HEK293 (cell line): ENCODE data around the gene RINL.
"Not testable (repeated sequence)": the region's sequence is repeated elsewhere in the genome, so short reads cannot be mapped to it uniquely, and the experiment has no call there.

Source experiments
- CTCF ChIA-PET: fragments of 350-600 bp; formaldehyde crosslinking; extraction: SDS; loops from one replicate; lab custom pipeline; 2021; ENCODE audit warnings: antibody characterized with exemption; lab: Yijun Ruan, JAX
- POLR2A ChIA-PET: fragments of 300-600 bp; formaldehyde crosslinking; extraction: SDS; loops from one replicate; lab custom pipeline; 2020; ENCODE audit warnings: antibody characterized with exemption, inconsistent platforms; lab: Yijun Ruan, JAX
- H3K27ac ChIP-seq: fragments of 200-500 bp; sonication (Bioruptor generic); 2 replicates; pipeline ENCODE4 v1.5.1; 2014; ENCODE audit warnings: low read depth, low read length, control low read depth, inconsistent platforms; ENCODE audit errors: extremely low read depth
- H3K36me3 ChIP-seq, 2 experiments: fragments of 200-500 bp in 1 of 2; sonication (Bioruptor generic) in 1 of 2; 1 replicate in 1 of 2; 2 replicates in 1 of 2; pipeline ENCODE4 v1.5.1; 2014 to 2017; ENCODE audit warnings: inconsistent platforms in 2 of 2, low read length in 2 of 2; ENCODE audit not compliant: control insufficient read depth in 2 of 2, insufficient read depth in 1 of 2
- H3K4me1 ChIP-seq: fragments of 200-500 bp; sonication (Bioruptor generic); 2 replicates; pipeline ENCODE4 v1.5.1; 2014; ENCODE audit warnings: mild to moderate bottlenecking, low read length, inconsistent platforms; ENCODE audit not compliant: control insufficient read depth, insufficient read depth
- H3K4me3 ChIP-seq: 2 replicates; pipeline ENCODE4 v1.5.1; 2011; ENCODE audit warnings: low read depth, mild to moderate bottlenecking, control low read depth, low read length, moderate library complexity
- H3K9me3 ChIP-seq: fragments of 200-500 bp; sonication (Bioruptor generic); 2 replicates; pipeline ENCODE4 v1.5.1; 2014; ENCODE audit warnings: low read depth, low read length, inconsistent platforms; ENCODE audit not compliant: control insufficient read depth, insufficient read depth
- MZF1 ChIP-seq: fragments of 450-650 bp; formaldehyde crosslinking; IDR thresholded peaks from 2 replicates; pipeline ENCODE4 v1.5.1; 2017; ENCODE audit warnings: missing biosample characterization, missing genetic modification characterization, borderline replicate concordance
- SCRT2 ChIP-seq: fragments of 450-650 bp; formaldehyde crosslinking; IDR thresholded peaks from 2 replicates; pipeline ENCODE4 v1.5.1; 2016; ENCODE audit warnings: missing biosample characterization, missing genetic modification characterization
- ZBTB8A ChIP-seq: fragments of 450-650 bp; formaldehyde crosslinking; IDR thresholded peaks from 2 replicates; pipeline ENCODE4 v1.5.1; 2016; ENCODE audit warnings: missing biosample characterization, missing genetic modification characterization
- ZFP37 ChIP-seq: fragments of 450-650 bp; formaldehyde crosslinking; IDR thresholded peaks from 2 replicates; pipeline ENCODE4 v1.5.1; 2016; ENCODE audit warnings: missing biosample characterization, missing genetic modification characterization
- ZNF174 ChIP-seq: fragments of 450-650 bp; formaldehyde crosslinking; IDR thresholded peaks from 2 replicates; pipeline ENCODE4 v1.5.0; 2017; ENCODE audit warnings: missing biosample characterization, mild to moderate bottlenecking, missing genetic modification characterization
- ZNF514 ChIP-seq: fragments of 450-650 bp; formaldehyde crosslinking; IDR thresholded peaks from 2 replicates; pipeline ENCODE4 v1.5.1; 2016; ENCODE audit warnings: missing biosample characterization, missing genetic modification characterization
- ZNF776 ChIP-seq: fragments of 450-650 bp; formaldehyde crosslinking; IDR thresholded peaks from 2 replicates; pipeline ENCODE4 v1.5.0; 2017; ENCODE audit warnings: missing biosample characterization, missing genetic modification characterization, borderline replicate concordance

The RINL gene

GRCh38 chr19:38861368-38861767 lies 16.7 kb downstream of the RINL start (continued):
- TF ChIP-seq SCRT2 (tag by site-specific recombination): no peak

DNA sequence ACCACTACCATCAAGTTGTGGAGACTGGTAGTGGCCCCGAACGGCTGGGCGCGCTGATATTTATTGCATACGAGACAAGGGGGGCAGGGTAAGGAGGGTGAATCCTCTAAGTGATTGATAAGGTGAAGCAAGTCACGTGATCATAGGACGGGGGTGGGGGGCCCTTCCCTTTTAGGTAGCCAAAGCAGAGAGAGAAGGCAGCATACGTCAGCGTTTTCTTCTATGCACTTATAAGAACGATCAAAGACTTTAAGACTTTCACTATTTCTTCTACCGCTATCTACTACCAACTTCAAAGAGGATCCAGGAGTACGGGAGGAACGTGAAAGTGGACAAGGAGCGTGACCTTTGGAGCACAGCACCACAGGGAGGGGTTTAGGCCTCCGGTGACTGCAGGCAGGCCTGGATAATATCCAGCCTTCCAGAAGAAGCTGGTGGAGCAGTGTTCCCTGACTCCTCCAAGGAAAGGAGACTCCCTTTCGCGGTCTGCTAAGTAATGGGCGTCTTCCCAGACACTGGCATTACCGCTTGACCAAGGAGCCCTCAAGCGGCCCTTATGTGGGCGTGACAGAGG lies 18.4 kb downstream of the RINL start:
- H3K9me3 ChIP-seq, H3K4me3 ChIP-seq, H3K36me3 ChIP-seq, H3K27ac ChIP-seq: not testable (repeated sequence)
- ChIA-PET POLR2A (interaction anchor here (1.5 kb wide), 1 partner anchor 11 kb away, joined by 5 read pairs; no protein-coding TSS in a partner anchor), CTCF (interaction anchor here (0.6 to 2.4 kb wide), 5 partner anchors 11 to 71 kb away, joined by 3 to 9 read pairs (median 3); partner anchors contain the start of genes MRPS12 and SARS2)
- H3K4me1 ChIP-seq: peaks cover 16% of the 10 kb centered on the region
- peak; percentile 68 for TF ChIP-seq ZBTB8A (tag by site-specific recombination)

DNA sequence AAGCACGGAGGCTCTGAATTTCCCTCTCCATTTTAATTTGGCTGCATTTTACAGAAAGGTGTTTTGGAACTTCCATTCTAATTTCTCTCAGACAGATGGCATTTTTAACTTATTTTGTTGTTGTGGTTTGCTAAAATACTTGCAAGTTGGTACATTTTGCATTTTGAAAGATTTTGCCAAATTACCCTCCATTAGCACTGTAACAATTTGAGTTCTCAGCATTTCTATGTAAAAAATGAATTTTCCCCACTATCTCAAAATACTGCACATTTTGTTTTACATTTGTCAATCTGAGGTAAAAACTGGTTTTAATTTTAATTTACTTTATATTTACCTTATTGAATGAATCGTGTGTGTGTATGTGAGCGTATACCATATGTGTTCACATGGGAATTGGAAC lies 21.3 kb downstream of the RINL start:
- POLR2A ChIA-PET: no interaction called here
- no peak for TF ChIP-seq ZNF174
- TF ChIP-seq ZFP37 (tag by site-specific recombination): peak; percentile 93
- no peak overlapping the region for H3K27ac ChIP-seq
- H3K9me3 ChIP-seq: no peaks in the 10 kb centered on the region
- H3K4me3 ChIP-seq: no peak overlapping the region
- H3K36me3 ChIP-seq: no peaks in the 10 kb centered on the region; a peak in 1 of 3 replicates
- CTCF ChIA-PET: interaction anchor here (1.1 to 2.0 kb wide), 2 partner anchors 30 to 74 kb away, joined by 4 to 12 read pairs; partner anchors contain the start of genes MRPS12 and SARS2
- H3K4me1 ChIP-seq: peaks cover 6% of the 10 kb centered on the region; the same call in 1 of the 2 replicates

DNA sequence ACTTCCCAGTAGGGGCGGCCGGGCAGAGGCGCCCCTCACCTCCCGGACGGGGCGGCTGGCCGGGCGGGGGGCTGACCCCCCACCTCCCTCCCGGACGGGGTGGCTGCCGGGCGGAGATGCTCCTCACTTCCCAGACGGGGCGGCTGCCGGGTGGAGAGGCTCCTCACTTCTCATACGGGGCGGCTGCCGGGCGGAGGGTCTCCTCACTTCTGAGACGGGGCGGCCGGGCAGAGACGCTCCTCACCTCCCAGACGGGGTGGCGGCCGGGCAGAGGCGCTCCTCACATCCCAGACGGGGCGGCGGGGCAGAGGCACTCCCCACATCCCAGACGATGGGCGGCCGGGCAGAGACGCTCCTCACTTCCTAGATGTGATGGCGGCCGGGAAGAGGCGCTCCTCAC lies 22.3 kb downstream of the RINL start:
- H3K36me3 ChIP-seq: not testable (repeated sequence)
- H3K4me1 ChIP-seq: peaks cover 12% of the 10 kb centered on the region

DNA sequence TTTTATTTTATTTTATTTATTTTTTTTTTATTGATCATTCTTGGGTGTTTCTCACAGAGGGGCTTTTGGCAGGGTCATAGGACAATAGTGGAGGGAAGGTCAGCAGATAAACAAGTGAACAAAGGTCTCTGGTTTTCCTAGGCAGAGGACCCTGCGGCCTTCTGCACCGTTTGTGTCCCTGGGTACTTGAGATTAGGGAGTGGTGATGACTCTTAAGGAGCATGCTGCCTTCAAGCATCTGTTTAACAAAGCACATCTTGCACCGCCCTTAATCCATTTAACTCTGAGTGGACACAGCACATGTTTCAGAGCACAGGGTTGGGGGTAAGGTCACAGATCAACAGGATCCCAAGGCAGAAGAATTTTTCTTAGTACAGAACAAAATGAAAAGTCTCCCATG lies 23.1 kb downstream of the RINL start:
- H3K9me3 ChIP-seq, H3K36me3 ChIP-seq, H3K4me3 ChIP-seq, POLR2A ChIA-PET, H3K27ac ChIP-seq: not testable (repeated sequence)
- peaks cover 12% of the 10 kb centered on the region for H3K4me1 ChIP-seq
- CTCF ChIA-PET: interaction anchor here (4.1 kb wide), 1 partner anchor 32 kb away, joined by 33 read pairs; no protein-coding TSS in a partner anchor

More for the DNA sequence above, 22.3 kb downstream of the RINL start:
- H3K4me3 ChIP-seq, H3K9me3 ChIP-seq, H3K27ac ChIP-seq, POLR2A ChIA-PET, CTCF ChIA-PET: not testable (repeated sequence)

GRCh38 chr19:38853214-38853613 lies 24.9 kb downstream of the RINL start:
- no peak overlapping the region for H3K4me3 ChIP-seq
- no peak overlapping the region for H3K27ac ChIP-seq
- ChIA-PET POLR2A (interaction anchor here (0.8 to 2.3 kb wide), 6 partner anchors 16 to 479 kb away, joined by 3 to 6 read pairs (median 4); partner anchors contain the start of genes ECH1 and PSMD8), CTCF (interaction anchor here (0.8 to 4.1 kb wide), 9 partner anchors 10 to 451 kb away, joined by 3 to 33 read pairs (median 4); partner anchors contain the start of genes ECH1, FAM98C, MRPS12 and NFKBIB)
- peaks cover 20% of the 10 kb centered on the region for H3K4me1 ChIP-seq
- peaks cover 7 to 9% of the 10 kb centered on the region in 2 experiments for H3K36me3 ChIP-seq
- H3K9me3 ChIP-seq: no peaks in the 10 kb centered on the region
- TF ChIP-seq ZNF776 (tag by site-specific recombination) (no peak), MZF1 (tag by site-specific recombination) (no peak), ZNF514 (tag by site-specific recombination) (no peak)
